Endodermal cell (in vitro differentiated cells): ENCODE data around the gene ZMIZ1. TPM values are rescaled to one million over a fixed set of nuclear protein-coding genes. Genes with fewer than 3 reads are reported as not detected.

Experiments used
- DNase-seq: peaks from one replicate; pipeline ENCODE4 v3.0.0-alpha.2; 2017
- H3K27ac ChIP-seq: 2 replicates; pipeline ENCODE4 v1.5.1; 2013; ENCODE audit warnings: mild to moderate bottlenecking, low read depth, low read length, moderate library complexity
- H3K27me3 ChIP-seq: 2 replicates; pipeline ENCODE4 v1.6.1; 2013; ENCODE audit warnings: mild to moderate bottlenecking, low read length, moderate library complexity; ENCODE audit not compliant: insufficient read depth, control insufficient read depth, poor library complexity, severe bottlenecking
- H3K36me3 ChIP-seq: 2 replicates; pipeline ENCODE4 v1.7.0; 2013; ENCODE audit warnings: mild to moderate bottlenecking, low read length, moderate library complexity; ENCODE audit not compliant: control insufficient read depth, insufficient read depth
- H3K4me1 ChIP-seq: one replicate; pipeline ENCODE4 v1.7.0; 2013; ENCODE audit warnings: low read length; ENCODE audit not compliant: control insufficient read depth, insufficient read depth
- H3K4me3 ChIP-seq: 2 replicates; pipeline ENCODE4 v1.5.1; 2013; ENCODE audit warnings: mild to moderate bottlenecking, low read length, moderate library complexity
- H3K9ac ChIP-seq: 2 replicates; pipeline ENCODE4 v1.6.1; 2013; ENCODE audit warnings: mild to moderate bottlenecking, low read length, moderate library complexity; ENCODE audit not compliant: poor library complexity, severe bottlenecking; ENCODE audit errors: extremely low read depth
- H3K9me3 ChIP-seq: 2 replicates; pipeline ENCODE4 v1.6.1; 2013; ENCODE audit warnings: mild to moderate bottlenecking, low read length, moderate library complexity; ENCODE audit not compliant: control insufficient read depth
- H3K27ac Mint-ChIP-seq: 2 replicates; pipeline ENCODE4 v1.8.0; 2020; ENCODE audit warnings: mixed read lengths
- H3K27me3 Mint-ChIP-seq: 2 replicates; pipeline ENCODE4 v1.8.0; 2021; ENCODE audit warnings: mild to moderate bottlenecking, mixed read lengths; ENCODE audit not compliant: insufficient read depth
- H3K36me3 Mint-ChIP-seq: 2 replicates; pipeline ENCODE4 v1.8.0; 2020; ENCODE audit warnings: low read depth, mixed read lengths
- H3K4me1 Mint-ChIP-seq: 2 replicates; pipeline ENCODE4 v1.8.0; 2020; ENCODE audit warnings: mixed read lengths
- H3K4me3 Mint-ChIP-seq: 2 replicates; pipeline ENCODE4 v1.8.0; 2020; ENCODE audit warnings: mild to moderate bottlenecking, moderate library complexity, mixed read lengths
- H3K9me3 Mint-ChIP-seq: 2 replicates; pipeline ENCODE4 v1.8.0; 2020; ENCODE audit warnings: mild to moderate bottlenecking, mixed read lengths
- WGBS, 2 experiments: methylation state at CpG; one replicate each; pipeline versions ENCODE4 v1.1.5 to v1.1.7; 2013; ENCODE audit warnings: missing lambda C conversion rate in 2 of 2, mixed read lengths in 1 of 2; ENCODE audit not compliant: insufficient coverage in 1 of 2, insufficient read length in 1 of 2; 5-methylcytosine and 5-hydroxymethylcytosine counted together
- total RNA-seq, 2 donors: library from RNA; stranded (reverse); fragmentation: NEBNext Ultra II Directional in 1 of 2; extraction: Animal tissue kit (Norgen Biotek cat#: 25700) in 1 of 2; gene quantifications; 2 replicates in 1 of 2; 3 replicates in 1 of 2; pipeline ENCODE4 v1.2.1, GENCODE V29; 2021
- TF ChIP-seq, protein P1 (sequence below): fragments of 200-600 bp; sonication (generic); conservative IDR thresholded peaks from 2 replicates; pipeline ENCODE4 v1.5.0; 2021; ENCODE audit warnings: antibody characterized with exemption, mild to moderate bottlenecking

Gene ZMIZ1
- total RNA-seq, 2 donors from 2014 or later: 65.3 to 67.5 TPM

DNA sequence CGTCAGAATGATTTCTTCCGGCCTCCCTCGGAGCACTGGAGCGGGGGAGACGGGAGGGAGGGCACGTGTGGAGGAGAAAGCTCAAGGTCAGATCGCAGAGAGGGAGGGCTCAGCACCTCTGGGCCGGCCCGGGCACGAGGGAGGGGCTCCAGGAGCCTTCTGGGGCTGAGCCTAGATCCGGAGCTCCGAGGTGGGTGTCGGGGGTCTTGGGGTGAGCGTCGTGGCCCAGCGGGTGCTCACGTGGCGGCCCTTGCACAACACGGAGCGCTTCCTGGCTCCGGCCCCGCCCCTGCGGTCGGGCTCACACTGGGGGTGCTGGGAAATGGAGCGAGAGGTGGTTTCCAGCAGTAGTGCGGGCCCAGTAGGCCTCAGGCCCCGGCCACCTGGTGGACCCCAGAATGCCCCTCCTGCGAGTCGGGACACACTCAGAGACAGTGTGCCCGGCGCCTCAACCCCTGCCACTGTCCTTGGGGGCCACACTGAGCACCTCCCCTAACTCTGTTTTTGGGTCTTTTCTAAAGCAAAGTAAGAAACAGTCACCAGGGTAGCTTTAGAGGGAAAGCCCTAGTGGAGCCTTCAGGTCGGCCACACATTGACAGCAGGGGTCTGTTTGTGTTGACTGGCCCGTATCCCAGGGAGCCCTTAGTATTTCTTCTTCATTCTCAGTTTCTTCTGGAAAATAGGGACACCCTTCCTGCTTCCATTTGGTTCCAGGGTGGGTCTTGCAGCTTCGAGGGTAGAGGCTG is 279.3 kb downstream of the ZMIZ1 start:
- no peak overlapping the region for H3K27ac Mint-ChIP-seq

DNA sequence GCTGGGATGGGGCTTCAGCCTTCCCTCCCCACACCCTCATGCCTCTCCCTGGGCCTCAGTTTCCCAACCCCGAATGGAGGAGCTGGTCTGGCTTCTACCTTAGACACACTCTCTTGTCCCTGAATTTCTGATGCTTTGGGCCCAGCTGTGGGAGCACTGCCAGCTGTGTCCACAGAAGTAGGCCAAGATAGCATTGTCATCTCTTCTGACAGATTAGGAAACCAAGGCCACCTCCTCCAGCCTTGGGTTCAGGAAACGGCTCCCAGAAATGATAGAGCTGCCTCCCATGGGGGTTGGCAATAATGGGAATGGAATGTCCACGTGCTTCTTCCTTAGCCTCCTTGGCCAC is 279.8 kb downstream of the ZMIZ1 start:
- DNase-seq: no peak
- H3K9me3 ChIP-seq: no peaks in the 10 kb centered on the region
- H3K9ac ChIP-seq: peak overlapping the region; percentile 81
- peaks cover 35% of the 10 kb centered on the region for H3K36me3 Mint-ChIP-seq
- H3K4me3 Mint-ChIP-seq: peak overlapping the region; percentile 71
- peaks cover 18% of the 10 kb centered on the region for H3K4me1 ChIP-seq
- peaks cover 5% of the 10 kb centered on the region for H3K27me3 Mint-ChIP-seq
- H3K4me1 Mint-ChIP-seq: peaks cover 20% of the 10 kb centered on the region
- TF ChIP-seq, protein P1, sequence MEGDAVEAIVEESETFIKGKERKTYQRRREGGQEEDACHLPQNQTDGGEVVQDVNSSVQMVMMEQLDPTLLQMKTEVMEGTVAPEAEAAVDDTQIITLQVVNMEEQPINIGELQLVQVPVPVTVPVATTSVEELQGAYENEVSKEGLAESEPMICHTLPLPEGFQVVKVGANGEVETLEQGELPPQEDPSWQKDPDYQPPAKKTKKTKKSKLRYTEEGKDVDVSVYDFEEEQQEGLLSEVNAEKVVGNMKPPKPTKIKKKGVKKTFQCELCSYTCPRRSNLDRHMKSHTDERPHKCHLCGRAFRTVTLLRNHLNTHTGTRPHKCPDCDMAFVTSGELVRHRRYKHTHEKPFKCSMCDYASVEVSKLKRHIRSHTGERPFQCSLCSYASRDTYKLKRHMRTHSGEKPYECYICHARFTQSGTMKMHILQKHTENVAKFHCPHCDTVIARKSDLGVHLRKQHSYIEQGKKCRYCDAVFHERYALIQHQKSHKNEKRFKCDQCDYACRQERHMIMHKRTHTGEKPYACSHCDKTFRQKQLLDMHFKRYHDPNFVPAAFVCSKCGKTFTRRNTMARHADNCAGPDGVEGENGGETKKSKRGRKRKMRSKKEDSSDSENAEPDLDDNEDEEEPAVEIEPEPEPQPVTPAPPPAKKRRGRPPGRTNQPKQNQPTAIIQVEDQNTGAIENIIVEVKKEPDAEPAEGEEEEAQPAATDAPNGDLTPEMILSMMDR: no peak
- H3K27me3 ChIP-seq: no peaks in the 10 kb centered on the region
- no peak overlapping the region for H3K27ac Mint-ChIP-seq
- no peak overlapping the region for H3K27ac ChIP-seq
- H3K36me3 ChIP-seq: peaks cover 40% of the 10 kb centered on the region
- H3K9me3 Mint-ChIP-seq: no peaks in the 10 kb centered on the region
- 94 to 100% methylated on average over 1 to 3 of the region's 3 CpGs for WGBS, 2 experiments
- H3K4me3 ChIP-seq: peak overlapping the region; percentile 84

More for the DNA sequence above, 279.3 kb downstream of the ZMIZ1 start:
- Histone ChIP-seq H3K36me3 (peaks cover 35% of the 10 kb centered on the region), H3K4me1 (peaks cover 18% of the 10 kb centered on the region), H3K9ac (peak overlapping the region; percentile 81), H3K27ac (no peak overlapping the region), H3K27me3 (no peaks in the 10 kb centered on the region), H3K9me3 (no peaks in the 10 kb centered on the region), H3K4me3 (peak overlapping the region; percentile 84)
- peaks cover 29% of the 10 kb centered on the region for H3K36me3 Mint-ChIP-seq
- peaks cover 20% of the 10 kb centered on the region for H3K4me1 Mint-ChIP-seq
- TF ChIP-seq, protein P1: no peak
- H3K9me3 Mint-ChIP-seq: no peaks in the 10 kb centered on the region
- peak; percentile 80 for DNase-seq
- H3K4me3 Mint-ChIP-seq: peak overlapping the region; percentile 71
- peaks cover 10% of the 10 kb centered on the region for H3K27me3 Mint-ChIP-seq
- 13 to 21% methylated on average over 18 to 34 of the region's 34 CpGs for WGBS, 2 experiments

DNA sequence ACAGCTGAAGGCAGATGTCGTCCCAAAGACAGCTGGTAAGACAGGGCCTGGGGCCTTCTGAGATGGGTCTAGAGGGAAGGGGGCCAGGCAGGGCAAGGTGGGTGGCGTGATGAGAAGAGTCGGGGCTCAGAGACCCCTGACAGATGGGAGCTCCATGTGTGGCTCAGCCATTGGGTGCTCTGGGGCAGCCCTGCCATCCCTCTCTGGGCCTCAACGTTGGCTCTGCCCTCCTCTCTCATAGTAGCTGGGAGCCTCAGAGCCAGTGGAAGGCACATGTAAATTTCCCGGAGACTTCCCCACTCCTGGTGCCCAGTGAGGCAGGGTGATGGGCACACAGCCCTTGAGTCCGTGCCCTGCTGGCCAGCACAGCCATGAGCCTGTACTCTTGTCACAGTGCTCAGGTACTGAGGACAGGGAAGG is 280.3 kb downstream of the ZMIZ1 start:
- no peaks in the 10 kb centered on the region for H3K27me3 ChIP-seq
- no peak overlapping the region for H3K27ac ChIP-seq
- Mint-ChIP-seq H3K9me3 (no peaks in the 10 kb centered on the region), H3K4me3 (peak overlapping the region; percentile 71), H3K4me1 (peaks cover 16% of the 10 kb centered on the region), H3K36me3 (peaks cover 39% of the 10 kb centered on the region), H3K27ac (no peak overlapping the region), H3K27me3 (peaks cover under 1% of the 10 kb centered on the region)
- no peak for DNase-seq
- peaks cover 18% of the 10 kb centered on the region for H3K4me1 ChIP-seq
- peaks cover 45% of the 10 kb centered on the region for H3K36me3 ChIP-seq
- peak overlapping the region; percentile 84 for H3K4me3 ChIP-seq
- TF ChIP-seq, protein P1: no peak
- 94 to 96% methylated on average over 3 to 6 of the region's 6 CpGs for WGBS, 2 experiments
- no peaks in the 10 kb centered on the region for H3K9me3 ChIP-seq
- H3K9ac ChIP-seq: no peak overlapping the region
